Mammary epithelial cell (primary cell): ENCODE data around the gene GAK.

Experiments
- EZH2 ChIP-seq: IDR thresholded peaks from 2 replicates; pipeline ENCODE4 v1.6.1; 2012; ENCODE audit warnings: low read length, inconsistent platforms, borderline replicate concordance
- TF ChIP-seq, protein P1 (sequence below), 2 donors: IDR thresholded peaks in 1 of 2; conservative IDR thresholded peaks in 1 of 2; 2 replicates each; pipeline ENCODE4 v1.5.1; 2011 to 2012; ENCODE audit warnings: inconsistent platforms in 2 of 2, low read length in 2 of 2, mild to moderate bottlenecking in 2 of 2, control low read depth in 1 of 2, low read depth in 1 of 2; ENCODE audit not compliant: insufficient read depth in 1 of 2; ENCODE audit errors: extremely low read depth in 1 of 2

GRCh38 chr4:848803-849477 lies 83.2 kb downstream of the GAK start:
- TF ChIP-seq EZH2, result no peak
- TF ChIP-seq, protein P1, sequence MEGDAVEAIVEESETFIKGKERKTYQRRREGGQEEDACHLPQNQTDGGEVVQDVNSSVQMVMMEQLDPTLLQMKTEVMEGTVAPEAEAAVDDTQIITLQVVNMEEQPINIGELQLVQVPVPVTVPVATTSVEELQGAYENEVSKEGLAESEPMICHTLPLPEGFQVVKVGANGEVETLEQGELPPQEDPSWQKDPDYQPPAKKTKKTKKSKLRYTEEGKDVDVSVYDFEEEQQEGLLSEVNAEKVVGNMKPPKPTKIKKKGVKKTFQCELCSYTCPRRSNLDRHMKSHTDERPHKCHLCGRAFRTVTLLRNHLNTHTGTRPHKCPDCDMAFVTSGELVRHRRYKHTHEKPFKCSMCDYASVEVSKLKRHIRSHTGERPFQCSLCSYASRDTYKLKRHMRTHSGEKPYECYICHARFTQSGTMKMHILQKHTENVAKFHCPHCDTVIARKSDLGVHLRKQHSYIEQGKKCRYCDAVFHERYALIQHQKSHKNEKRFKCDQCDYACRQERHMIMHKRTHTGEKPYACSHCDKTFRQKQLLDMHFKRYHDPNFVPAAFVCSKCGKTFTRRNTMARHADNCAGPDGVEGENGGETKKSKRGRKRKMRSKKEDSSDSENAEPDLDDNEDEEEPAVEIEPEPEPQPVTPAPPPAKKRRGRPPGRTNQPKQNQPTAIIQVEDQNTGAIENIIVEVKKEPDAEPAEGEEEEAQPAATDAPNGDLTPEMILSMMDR (conservative IDR thresholded peaks at IDR 0.05 in 1 of 2, IDR thresholded peaks at IDR 0.05 in 1 of 2; ENCODE audit: extremely low read depth in 1 of 2, insufficient read depth in 1 of 2, low read depth in 1 of 2, low read length in 2 of 2), result no peak
